Bronchial epithelial cell (primary cell): Measurements from ENCODE around the gene WDTC1. TPM values are rescaled to one million over a fixed set of nuclear protein-coding genes. Genes with fewer than 3 reads are reported as not detected.

ENCODE experiments used
- DNase-seq: peaks from one replicate; pipeline ENCODE4 v3.0.0-alpha.2; 2010; ENCODE audit warnings: low read depth
- FAIRE-seq: peaks from 2 replicates; lab custom pipeline; 2011; peaks lifted over from hg19 to GRCh38; lab: Jason Lieb, UNC
- H3K27me3 ChIP-seq: 2 replicates; pipeline ENCODE4 v1.5.1; 2011; ENCODE audit warnings: low read length; ENCODE audit not compliant: control insufficient read depth, insufficient read depth
- H3K36me3 ChIP-seq: 2 replicates; pipeline ENCODE4 v1.5.1; 2011; ENCODE audit warnings: low read length; ENCODE audit not compliant: control insufficient read depth, insufficient read depth
- H3K4me3 ChIP-seq: 2 replicates; pipeline ENCODE4 v1.5.1; 2011; ENCODE audit warnings: mild to moderate bottlenecking, low read depth, low read length, control low read depth
- total RNA-seq: library from RNA; depleted of rRNA; stranded (reverse); fragments of >200 nt; gene quantifications from 2 replicates; pipeline ENCODE4 v1.2.1, GENCODE V29; 2014
- TF ChIP-seq, protein P1 (sequence below): IDR thresholded peaks from 2 replicates; pipeline ENCODE4 v1.5.1; 2011; ENCODE audit warnings: mild to moderate bottlenecking, moderate library complexity, low read length, control low read depth, inconsistent platforms; ENCODE audit not compliant: insufficient read depth, severe bottlenecking

WDTC1 gene
- total RNA-seq, 1 donor from 2014 or later, result 13.4 TPM

DNA sequence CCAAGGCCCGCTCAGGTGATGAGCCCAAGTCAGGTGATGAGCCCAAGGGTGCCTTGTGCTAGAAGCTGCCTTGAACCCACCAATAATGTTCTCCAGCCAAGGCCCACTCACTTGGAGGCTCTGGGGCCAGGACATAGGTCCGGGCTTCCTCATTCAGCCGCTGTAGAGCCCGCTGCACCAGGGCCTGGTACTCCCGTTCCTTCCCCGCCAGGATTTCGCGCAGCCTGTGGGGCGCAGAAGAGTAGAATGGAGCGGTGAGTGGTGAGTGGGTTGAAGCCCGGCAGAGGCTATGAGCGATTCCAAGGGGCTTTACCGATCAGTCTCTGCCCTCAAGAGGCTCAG is 121.8 kb downstream of the WDTC1 start:
- H3K27me3 ChIP-seq, result no peaks in the 10 kb centered on the region
- no peak for FAIRE-seq

GRCh38 chr1:27356619-27357280 is 122.3 kb downstream of the WDTC1 start:
- no peaks in the 10 kb centered on the region for H3K27me3 ChIP-seq
- peak; percentile 53 for DNase-seq
- H3K4me3 ChIP-seq, result no peak overlapping the region
- H3K36me3 ChIP-seq, result peaks cover 48% of the 10 kb centered on the region
- TF ChIP-seq, protein P1, sequence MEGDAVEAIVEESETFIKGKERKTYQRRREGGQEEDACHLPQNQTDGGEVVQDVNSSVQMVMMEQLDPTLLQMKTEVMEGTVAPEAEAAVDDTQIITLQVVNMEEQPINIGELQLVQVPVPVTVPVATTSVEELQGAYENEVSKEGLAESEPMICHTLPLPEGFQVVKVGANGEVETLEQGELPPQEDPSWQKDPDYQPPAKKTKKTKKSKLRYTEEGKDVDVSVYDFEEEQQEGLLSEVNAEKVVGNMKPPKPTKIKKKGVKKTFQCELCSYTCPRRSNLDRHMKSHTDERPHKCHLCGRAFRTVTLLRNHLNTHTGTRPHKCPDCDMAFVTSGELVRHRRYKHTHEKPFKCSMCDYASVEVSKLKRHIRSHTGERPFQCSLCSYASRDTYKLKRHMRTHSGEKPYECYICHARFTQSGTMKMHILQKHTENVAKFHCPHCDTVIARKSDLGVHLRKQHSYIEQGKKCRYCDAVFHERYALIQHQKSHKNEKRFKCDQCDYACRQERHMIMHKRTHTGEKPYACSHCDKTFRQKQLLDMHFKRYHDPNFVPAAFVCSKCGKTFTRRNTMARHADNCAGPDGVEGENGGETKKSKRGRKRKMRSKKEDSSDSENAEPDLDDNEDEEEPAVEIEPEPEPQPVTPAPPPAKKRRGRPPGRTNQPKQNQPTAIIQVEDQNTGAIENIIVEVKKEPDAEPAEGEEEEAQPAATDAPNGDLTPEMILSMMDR, result peak; percentile 53
- FAIRE-seq, result no peak

More for the DNA sequence above, 121.8 kb downstream of the WDTC1 start:
- Histone ChIP-seq H3K4me3 (no peak overlapping the region), H3K36me3 (peaks cover 43% of the 10 kb centered on the region)
- TF ChIP-seq, protein P1, result no peak
- DNase-seq, result no peak

DNA sequence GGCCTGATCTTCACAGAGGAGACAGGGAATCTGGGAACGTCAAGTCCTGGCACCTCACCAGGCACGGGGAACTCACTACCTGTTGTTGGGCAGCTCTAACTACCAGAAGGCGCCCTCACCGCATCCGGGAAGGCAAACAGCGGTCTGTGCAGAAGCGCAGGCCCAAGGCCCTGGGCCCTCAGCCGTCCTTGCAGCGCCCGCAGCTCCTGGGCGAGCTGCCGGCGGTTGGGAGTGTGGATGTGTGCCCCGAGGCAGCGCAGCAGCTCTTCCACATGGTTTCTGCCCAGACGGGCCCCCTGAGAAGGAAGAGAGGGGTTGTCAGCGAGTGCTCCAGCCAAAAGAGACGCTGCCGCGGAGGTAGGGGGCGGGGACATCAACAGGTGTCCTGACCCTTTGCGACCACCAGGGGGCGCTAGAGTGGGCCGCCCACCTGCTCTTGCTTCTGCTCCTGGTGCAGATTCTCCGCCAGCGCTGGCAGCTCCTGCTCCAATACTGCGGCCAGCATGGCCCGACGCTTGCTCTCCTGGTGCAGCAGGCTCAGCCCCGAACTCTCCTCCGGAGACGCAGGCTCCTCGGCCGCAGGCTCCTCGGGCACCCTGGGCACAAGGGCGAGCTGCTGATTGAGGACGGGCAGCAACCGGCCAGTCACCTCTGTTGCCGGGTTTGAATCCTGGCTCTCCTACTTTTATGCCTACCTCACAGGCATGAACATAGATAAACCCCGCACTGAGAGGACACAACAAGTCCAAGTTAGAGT is 123.0 kb downstream of the WDTC1 start:
- peaks cover 53% of the 10 kb centered on the region for H3K36me3 ChIP-seq
- no peaks in the 10 kb centered on the region for H3K27me3 ChIP-seq
- FAIRE-seq, result no peak
- peak; percentile 31 for DNase-seq
- H3K4me3 ChIP-seq, result no peak overlapping the region
- TF ChIP-seq, protein P1, result peak; percentile 98

Other genes starting within 250 kb of the WDTC1 start
- 11.1 and 15.3 TPM in 2 replicates for gene TRNP1, start 240.9 kb upstream of the WDTC1 start, total RNA-seq
- 21.1 and 73.0 TPM in 2 replicates for gene TENT5B, start 221.8 kb upstream of the WDTC1 start, total RNA-seq
- 5.0 and 22.8 TPM in 2 replicates for gene SLC9A1, start 79.5 kb upstream of the WDTC1 start, total RNA-seq
- gene TMEM222, start 87.5 kb downstream of the WDTC1 start, total RNA-seq, result 16.5 and 17.1 TPM in 2 replicates
- 31.9 and 86.3 TPM in 2 replicates for gene SYTL1, start 107.4 kb downstream of the WDTC1 start, total RNA-seq
- gene MAP3K6, start 132.3 kb downstream of the WDTC1 start, total RNA-seq, result 12.1 and 17.2 TPM in 2 replicates
- gene FCN3, start 140.2 kb downstream of the WDTC1 start, total RNA-seq, result 0.26 TPM in 2 replicates
- gene CD164L2, start 148.7 kb downstream of the WDTC1 start, total RNA-seq, result 1.1 and 2.9 TPM in 2 replicates
- not detected in 2 replicates for gene GPR3, start 158.0 kb downstream of the WDTC1 start, total RNA-seq